NCI-H1417 (cell line): Measurements from ENCODE around the gene CISTR.
A peak's percentile ranks its signal among the peaks of the same experiment; 100 is the strongest.
"Not testable (repeated sequence)": the region's sequence is repeated elsewhere in the genome, so short reads cannot be mapped to it uniquely, and the experiment has no call there.

Experiments
- DNase-seq, 3 experiments: peaks; one replicate each; lab custom pipeline; 2025; lab: John Stamatoyannopoulos, UW

Gene CISTR

DNA sequence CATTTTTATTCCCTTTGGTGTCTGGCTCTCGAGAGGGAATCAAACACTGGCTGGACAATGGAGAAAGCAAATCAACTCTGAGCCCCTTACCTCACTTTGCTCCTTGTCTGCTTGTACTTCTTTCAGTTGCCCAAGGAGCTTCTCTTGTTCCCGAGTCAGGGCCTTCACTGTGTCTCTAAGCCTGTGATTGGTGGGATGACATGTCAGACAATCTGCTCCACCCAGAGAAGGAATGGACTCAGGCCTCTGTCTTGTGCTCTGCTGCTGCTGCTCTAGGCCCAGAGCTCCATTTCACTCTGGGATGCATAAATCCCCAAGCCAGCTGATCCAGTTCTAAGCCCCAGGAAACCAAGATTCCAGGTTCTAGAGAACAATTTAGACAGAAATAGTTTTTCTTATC lies 32.1 kb downstream of the CISTR start:
- DNase-seq: no peak

DNA sequence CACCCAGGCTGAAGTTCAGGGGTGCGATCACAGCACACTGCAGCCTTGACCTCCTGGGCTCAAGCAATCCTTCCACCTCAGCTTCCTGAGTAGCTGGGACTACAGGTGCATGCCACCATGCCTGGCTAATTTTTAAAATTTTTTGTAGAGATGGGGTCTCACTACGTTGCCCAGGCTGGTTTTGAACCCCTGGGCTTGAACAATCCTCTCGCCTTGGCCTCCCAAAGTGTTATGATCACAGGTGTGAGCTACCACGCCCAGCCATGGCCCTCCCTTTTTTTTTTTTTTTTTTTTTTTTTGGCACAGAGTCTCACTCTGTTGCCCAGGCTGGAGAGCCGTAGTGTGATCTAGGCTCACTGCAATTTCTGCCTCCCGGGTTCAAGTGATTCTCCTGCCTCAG lies 33.2 kb downstream of the CISTR start:
- DNase-seq: not testable (repeated sequence)

DNA sequence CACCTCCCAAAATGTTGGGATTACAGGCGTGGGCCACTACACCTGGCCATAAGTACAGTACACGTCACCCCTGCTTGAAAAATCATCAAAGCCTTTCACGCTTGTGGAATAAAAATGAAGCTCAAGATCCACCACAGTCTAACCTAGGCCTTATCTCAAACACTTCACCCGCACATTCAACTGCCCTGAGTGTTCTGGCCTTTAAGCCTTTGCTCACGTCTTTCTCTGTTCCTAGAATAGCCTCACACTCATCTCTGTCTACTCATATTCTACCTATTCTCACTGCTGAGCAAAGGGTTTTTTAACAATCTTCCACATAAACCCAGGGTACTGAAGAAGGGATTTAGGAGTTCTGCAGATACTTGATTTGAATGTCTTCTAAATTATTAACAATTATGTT lies 34.5 kb downstream of the CISTR start:
- DNase-seq: no peak

DNA sequence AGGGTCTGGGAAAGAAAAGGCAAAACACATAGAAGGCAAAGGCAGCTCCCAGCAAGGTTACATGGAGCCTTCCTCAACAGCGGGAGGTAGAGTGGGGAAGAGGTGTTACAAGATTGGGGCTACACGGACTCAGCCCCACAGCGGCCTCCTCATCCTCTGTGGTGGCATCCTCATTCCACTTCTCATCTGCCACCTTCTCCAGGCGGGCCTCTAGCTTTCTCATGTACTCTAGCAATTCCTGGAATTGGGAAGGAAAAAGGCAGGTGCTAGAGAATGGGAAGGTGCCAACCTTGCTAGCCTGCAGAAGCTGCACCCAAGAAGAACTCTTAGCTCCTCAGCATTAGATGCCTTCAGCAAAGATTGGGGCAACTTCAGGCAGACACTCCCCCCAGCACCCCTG lies 37.8 kb downstream of the CISTR start:
- no peak for DNase-seq

DNA sequence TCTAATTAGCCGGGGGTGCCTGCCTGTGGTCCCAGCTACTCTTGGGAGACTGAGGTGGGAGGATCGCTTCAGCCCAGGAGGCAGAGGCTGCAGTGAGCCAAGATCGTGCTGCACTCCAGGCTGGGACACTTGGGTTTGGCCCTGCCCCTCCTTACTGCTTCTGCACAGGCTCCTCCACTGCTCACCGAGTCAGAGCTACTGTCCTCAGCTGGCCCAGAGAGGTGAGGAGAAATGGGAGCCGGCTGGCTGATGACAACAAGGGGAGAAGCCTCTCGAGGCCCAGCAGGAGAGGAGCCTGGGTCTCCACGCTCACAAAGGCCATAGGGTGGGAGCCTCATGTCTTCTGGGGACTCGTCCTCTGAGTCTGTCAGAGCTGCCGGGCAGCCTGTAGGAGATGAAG lies 38.3 kb downstream of the CISTR start:
- DNase-seq: no peak

DNA sequence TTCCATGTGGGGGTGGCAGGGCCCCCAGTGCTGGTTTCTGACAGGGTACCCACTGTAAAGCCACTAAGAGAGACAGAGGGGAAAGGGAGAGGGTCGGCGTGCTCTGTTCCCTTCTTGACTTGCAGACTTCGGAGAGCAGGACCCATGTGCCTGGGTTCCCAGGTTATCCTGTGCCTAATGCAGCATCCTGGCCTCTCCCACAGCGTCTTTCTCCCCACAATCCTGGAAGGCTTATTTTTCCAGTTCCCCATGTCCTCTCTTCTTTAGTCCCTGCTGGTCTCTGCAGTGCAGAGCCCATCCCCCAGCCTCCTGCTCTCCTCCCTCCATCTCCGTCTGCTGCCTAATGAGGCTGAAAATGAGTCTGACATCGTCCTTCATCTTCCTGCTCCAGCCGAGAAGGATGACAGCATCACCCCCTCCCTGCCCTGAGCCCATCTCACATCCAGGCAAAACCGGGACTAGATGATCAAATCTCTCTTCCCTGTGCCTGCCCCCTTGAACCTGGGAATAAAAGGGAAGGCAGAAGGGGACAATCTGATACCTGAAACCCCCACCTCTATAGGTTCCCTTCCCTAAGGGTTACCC lies 39.6 kb downstream of the CISTR start:
- DNase-seq: peak in 2 of 3 experiments; percentile 34 to 69

DNA sequence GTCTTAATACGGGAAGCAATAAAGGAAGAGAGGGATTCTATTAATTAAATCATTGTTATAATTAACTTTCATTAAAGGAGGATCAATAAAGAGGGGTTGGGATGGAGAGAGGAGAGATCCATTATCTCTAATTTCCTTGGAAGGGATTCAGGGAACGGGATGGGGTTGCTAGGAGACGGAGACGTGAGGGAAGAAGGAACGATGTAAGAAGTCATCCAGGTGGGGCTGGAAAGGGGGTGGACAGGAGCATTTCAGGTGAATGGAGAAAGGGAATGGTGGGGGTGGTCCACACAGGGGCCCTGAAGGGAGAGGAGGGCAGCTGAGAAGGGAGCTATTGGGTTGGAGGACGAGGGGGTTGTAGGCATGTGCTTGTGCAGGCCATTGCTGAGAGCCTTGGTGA lies 41.7 kb downstream of the CISTR start:
- DNase-seq: peak in 2 of 3 experiments; percentile 39 to 62

DNA sequence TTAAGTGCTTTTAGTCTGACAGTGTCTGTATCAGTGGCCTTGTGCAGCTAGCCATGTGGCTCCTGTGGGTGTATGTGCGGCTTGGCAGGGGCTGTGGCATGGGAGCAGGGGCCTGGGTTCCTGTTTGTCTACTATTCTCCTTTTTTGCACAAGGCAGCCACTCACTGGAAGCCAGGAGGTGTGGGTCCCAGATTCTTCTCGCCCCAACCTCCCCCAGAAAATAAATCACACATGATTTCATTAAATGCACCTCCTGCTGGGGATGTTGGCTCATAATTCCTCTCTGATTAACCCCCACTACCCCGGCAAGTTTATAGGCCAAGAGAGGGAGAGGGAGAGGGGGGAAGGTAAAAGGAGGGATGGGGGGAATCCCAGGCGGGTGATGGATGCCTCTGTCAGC lies 42.1 kb downstream of the CISTR start:
- peak in 2 of 3 experiments; percentile 28 to 62 for DNase-seq

DNA sequence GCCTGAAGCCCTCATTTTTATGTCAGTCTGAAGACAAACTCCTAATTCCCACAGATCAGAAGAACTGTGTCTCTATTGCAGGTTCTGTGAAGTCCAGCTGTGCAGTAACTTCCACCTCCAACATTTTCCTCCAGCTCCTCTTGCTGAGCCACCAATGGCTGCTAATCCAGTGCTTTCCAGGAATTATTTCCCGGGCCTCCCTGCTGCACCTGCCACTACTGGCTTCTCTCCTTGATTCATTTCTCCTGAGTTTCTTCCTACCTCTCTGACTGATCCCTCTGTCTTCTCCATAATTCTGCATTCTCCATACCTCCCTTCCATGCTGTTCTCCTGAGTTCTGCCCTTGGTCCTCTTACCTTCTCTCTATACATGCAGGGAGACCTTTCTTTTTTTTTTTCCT lies 45.7 kb downstream of the CISTR start:
- no peak for DNase-seq

DNA sequence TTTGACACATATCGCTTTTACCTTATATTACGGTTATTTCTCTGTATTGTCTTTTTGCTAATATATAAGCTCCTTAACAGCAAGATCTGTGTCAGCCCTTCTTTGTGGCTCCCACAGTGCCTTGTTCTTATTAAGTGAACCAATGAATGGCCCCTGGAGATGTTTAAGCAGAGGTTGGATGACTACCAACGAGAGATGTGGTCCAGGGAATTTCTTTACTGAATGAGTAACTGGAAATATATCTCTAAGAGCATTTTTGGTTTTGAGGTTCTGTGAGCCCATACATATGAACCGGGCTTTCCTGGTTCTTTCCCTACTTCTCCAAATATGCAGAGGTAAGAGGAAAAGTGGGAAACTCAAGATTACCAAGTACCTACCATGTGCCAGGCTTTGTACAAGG lies 48.0 kb downstream of the CISTR start:
- DNase-seq: no peak

DNA sequence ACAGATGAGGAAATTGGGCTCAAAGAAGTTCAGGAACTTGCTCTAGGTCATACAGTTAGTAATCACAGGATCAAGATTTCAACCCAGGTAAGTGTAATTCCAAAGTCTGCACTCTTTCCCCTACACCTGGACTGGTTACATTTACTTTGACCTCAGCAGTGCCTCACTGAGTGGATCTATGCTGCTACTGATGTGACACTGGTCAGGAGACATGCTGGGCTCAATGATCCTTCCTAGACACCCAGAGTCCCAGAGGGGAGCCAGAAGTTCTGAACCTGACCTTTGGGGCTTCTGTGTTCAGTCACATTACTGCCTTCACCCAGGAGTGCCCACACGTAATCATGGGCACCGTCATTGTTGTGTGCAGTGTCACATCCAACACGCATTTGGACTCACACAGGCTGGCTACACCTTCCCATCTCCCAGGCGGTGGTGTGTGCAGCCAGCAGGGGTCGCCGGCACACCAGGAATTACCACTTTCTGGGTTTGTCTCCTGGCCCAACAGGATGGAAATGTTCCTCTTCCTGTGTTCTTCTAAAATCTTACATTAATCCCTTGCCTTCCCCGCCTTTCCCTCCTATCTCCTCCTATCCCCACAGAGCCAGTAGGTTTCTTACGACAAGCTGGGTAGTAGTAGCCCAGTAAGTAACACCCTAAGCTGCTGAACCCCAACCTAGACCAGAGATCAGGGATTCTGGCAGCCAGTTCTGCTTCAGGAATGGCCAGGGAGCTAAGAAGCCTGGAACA lies 50.1 kb downstream of the CISTR start:
- DNase-seq: peak; percentile 76 to 87 (median 78)

DNA sequence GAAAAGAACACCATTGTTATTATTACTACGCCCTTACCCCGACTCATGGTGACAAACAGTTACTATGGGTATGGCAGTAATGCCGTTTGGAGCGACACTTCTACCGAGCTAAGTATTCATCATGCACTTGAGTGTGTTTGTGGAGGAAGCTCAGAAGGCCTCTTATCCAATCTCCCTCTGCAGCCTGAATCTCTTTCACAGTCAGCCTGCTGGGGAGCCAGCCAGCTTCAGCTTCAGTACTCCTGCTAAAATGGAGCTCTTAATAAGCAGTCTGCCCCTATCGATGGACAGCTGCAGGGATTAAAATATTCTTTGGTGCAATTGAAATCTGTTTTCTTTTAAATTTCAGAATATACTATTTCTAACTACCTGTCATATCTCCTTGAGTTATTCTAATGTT lies 51.2 kb downstream of the CISTR start:
- peak; percentile 10 to 84 (median 79) for DNase-seq

DNA sequence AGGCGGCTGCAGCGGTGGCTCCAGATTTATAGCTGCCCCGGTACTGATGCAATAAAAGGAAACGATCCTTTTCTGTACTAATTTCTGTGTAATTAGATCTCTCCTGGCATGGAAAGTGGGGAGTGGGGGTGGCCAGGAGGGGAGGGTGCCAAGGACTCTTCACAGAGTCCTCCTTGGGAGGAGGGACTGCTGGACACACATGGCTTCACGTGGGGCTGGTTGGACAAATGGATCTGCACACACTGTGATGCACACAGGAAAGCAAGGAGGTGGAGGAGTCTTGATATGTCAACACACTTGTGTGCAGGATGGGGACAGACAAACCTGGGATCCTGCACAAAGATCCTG lies 52.1 kb downstream of the CISTR start:
- DNase-seq: peak in 2 of 3 experiments; percentile 19 to 28

DNA sequence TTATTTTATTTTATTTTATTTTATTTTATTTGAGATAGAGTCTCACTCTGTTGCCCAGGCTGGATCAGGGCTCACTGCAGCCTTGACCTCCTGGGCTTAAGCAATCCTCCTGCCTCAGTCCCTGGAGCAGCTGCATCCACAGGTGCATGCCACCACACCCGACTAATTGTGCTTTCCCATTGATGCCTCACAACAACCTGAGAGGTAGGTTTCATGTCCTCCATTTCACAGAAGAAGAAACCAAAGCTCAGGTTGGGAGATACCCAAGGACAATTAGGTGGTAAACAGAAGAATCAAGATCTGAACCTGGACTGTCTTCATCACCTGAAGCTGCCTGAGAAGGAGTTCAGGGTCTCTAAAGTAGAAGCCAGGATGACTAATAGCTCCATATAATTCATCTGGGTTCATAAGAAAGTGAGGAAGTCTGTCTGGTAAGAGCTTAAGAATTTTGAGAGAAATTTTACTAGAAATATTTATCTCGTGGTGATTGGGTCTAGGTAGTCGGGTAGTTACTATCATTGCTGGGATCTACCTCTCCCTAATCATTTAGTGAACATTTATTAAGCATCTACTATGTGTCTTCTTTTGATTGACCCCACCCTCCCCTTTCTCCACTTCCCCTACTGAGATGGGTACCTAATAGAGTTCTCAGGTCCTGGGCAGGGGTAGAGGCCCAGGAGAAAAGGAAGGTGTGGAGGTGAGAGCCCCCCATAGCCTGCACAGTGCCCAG lies 52.7 kb downstream of the CISTR start:
- DNase-seq: no peak

DNA sequence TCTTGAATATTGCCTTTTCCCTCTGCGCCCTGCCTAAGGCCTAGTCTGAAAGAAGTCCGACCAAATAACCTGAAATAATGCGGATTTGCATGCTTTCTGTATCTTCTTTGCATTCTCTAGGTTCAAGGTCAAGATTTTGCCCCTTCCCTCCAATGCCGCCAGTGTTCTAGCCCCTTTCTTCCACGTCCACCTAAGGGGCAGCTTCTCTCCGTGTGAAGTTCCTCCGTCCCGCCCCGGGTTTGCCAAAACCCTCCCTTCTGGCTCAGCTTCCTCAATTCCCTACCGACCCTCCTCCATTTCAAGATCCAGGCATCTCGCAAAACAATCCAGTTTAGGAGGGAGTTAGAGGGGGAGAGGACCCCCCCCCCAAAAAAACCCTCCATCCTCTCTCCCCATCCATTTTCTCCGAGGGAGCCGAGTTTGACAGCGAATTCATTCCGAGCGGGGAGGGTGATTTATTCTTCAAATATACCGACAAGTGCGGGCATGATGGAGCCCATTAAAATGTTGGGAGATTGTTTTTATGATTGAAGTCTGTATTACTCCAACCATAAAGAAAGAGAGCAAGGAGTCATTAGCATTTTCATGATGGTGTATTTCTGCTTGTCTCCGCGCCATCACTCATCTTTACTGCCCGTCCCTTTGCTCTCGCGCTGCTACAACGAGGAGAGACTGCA lies 55.0 kb downstream of the CISTR start:
- DNase-seq: peak; percentile 74 to 86 (median 77)
